ENCODE results near the gene AKAP9.

AKAP9 gene

DNA sequence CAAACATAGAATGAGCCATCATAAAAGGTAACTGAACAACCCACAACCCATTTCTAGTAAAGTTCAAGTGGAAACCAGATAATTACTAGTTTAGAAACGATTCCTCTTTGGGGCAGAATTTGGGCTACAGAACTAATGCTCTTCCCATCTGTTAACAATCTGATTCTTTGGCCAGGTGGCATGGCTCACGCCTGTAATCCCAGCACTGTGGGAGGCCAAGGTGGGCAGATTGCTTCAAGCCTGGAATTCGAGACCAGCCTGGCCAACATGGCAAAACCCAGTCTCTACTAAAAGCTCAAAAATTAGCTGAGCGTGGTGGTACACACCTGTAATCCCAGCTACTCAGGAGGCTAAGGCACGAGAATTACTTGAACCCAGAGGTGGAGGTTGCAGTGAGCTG lies 175.2 kb downstream of the AKAP9 start:
- Histone ChIP-seq H3K27me3 (replicated peaks in 2 of 5; ENCODE audit: control insufficient read depth in 4 of 5, insufficient read depth in 5 of 5, low read length in 4 of 5) (no peaks in the 10 kb centered on the region), H3K27ac (ENCODE audit: insufficient read depth in 1 of 2, low read depth in 1 of 2, low read length in 2 of 2, poor library complexity in 1 of 2, severe bottlenecking in 2 of 2) (no peak overlapping the region), H3K36me3 (ENCODE audit: control insufficient read depth in 4 of 4, insufficient read depth in 4 of 4, low read length in 3 of 4) (peaks cover 14 to 78% (median 29%) of the 10 kb centered on the region in 4 experiments), H3K9me3 (ENCODE audit: control extremely low read depth in 1 of 5, control insufficient read depth in 4 of 5, insufficient read depth in 2 of 5, low read depth in 1 of 5, low read length in 4 of 5) (no peaks in the 10 kb centered on the region), H3K4me1 (ENCODE audit: control extremely low read depth in 1 of 4, control insufficient read depth in 4 of 4, insufficient read depth in 4 of 4, low read length in 3 of 4) (no peaks in the 10 kb centered on the region), H3K4me3 (ENCODE audit: control insufficient read depth in 1 of 7, extremely low read depth in 1 of 7, insufficient read depth in 4 of 7, low read depth in 2 of 7, low read length in 6 of 7) (no peak overlapping the region)
- DNase-seq = no peak
- ChIA-PET POLR2A (no interaction called here), CTCF (no interaction called here)
- WGBS (ENCODE audit: insufficient coverage) = 100% methylated on average over 4 of the region's 5 CpGs

DNA sequence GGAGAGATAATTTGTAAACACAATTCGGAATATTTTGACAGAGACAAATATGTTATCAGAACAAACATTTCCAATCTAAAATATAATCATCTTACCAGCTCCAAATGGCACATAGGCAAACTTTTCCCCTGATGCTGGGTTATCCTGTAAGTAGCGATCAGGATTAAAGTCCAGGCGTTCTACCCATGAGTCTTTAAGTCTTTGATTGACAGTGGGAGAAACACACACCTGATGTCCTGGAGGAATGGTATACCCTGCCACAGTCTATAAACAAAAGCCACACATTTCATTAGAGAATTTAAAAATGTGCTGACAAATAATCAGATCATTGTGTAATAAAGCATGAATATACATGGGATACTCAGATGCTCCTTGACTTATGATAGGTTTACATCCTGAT lies 176.3 kb downstream of the AKAP9 start:
- Histone ChIP-seq H3K4me1 (ENCODE audit: control extremely low read depth in 1 of 4, control insufficient read depth in 4 of 4, insufficient read depth in 4 of 4, low read length in 3 of 4) (no peaks in the 10 kb centered on the region), H3K4me3 (ENCODE audit: control insufficient read depth in 1 of 7, extremely low read depth in 1 of 7, insufficient read depth in 4 of 7, low read depth in 2 of 7, low read length in 6 of 7) (no peak overlapping the region), H3K36me3 (ENCODE audit: control insufficient read depth in 4 of 4, insufficient read depth in 4 of 4, low read length in 3 of 4) (peaks cover 13 to 78% (median 32%) of the 10 kb centered on the region in 4 experiments), H3K27ac (ENCODE audit: insufficient read depth in 1 of 2, low read depth in 1 of 2, low read length in 2 of 2, poor library complexity in 1 of 2, severe bottlenecking in 2 of 2) (no peak overlapping the region), H3K9me3 (ENCODE audit: control extremely low read depth in 1 of 5, control insufficient read depth in 4 of 5, insufficient read depth in 2 of 5, low read depth in 1 of 5, low read length in 4 of 5) (peaks cover 0 to 5% (median 3%) of the 10 kb centered on the region in 5 experiments), H3K27me3 (replicated peaks in 2 of 5; ENCODE audit: control insufficient read depth in 4 of 5, insufficient read depth in 5 of 5, low read length in 4 of 5) (no peaks in the 10 kb centered on the region)
- WGBS (ENCODE audit: insufficient coverage) = 100% methylated on average over 1 of the region's 3 CpGs
- ChIA-PET CTCF (interaction anchor here (0.8 kb wide), 1 partner anchor 330 kb away, joined by 3 read pairs; the partner anchor contains the start of gene GATAD1), POLR2A (no interaction called here)
- DNase-seq = no peak

DNA sequence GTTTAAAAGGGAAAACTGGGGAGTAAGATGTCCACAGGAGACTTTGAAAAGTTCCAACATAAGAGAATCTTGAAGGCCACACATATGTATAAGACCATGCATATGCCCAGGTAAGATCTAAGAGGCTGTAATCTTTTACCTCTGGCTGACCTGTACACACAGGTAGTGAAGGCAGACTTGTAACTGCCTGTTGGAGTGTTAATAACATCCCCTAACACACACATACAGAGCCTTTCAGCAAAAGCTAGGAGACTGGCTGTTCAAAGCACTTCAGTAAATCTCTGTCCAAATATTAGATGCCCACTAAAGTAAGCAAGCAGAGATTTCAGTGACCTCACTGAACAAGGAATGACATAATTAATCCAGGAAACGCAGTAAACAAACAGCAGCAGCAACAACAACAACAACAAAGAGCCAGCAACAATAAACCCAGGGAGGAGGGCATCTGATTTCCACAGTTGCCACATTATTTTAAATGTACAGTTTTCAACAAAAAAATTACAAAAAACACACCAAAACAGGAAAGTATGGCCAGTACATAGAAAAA lies 178.6 kb downstream of the AKAP9 start:
- Histone ChIP-seq H3K27ac (ENCODE audit: insufficient read depth in 1 of 2, low read depth in 1 of 2, low read length in 2 of 2, poor library complexity in 1 of 2, severe bottlenecking in 2 of 2) (no peak overlapping the region), H3K27me3 (replicated peaks in 2 of 5; ENCODE audit: control insufficient read depth in 4 of 5, insufficient read depth in 5 of 5, low read length in 4 of 5) (no peaks in the 10 kb centered on the region), H3K4me1 (ENCODE audit: control extremely low read depth in 1 of 4, control insufficient read depth in 4 of 4, insufficient read depth in 4 of 4, low read length in 3 of 4) (no peaks in the 10 kb centered on the region), H3K9me3 (ENCODE audit: control extremely low read depth in 1 of 5, control insufficient read depth in 4 of 5, insufficient read depth in 2 of 5, low read depth in 1 of 5, low read length in 4 of 5) (peaks cover 0 to 12% (median 5%) of the 10 kb centered on the region in 5 experiments), H3K4me3 (ENCODE audit: control insufficient read depth in 1 of 7, extremely low read depth in 1 of 7, insufficient read depth in 4 of 7, low read depth in 2 of 7, low read length in 6 of 7) (no peak overlapping the region), H3K36me3 (ENCODE audit: control insufficient read depth in 4 of 4, insufficient read depth in 4 of 4, low read length in 3 of 4) (peaks cover 20 to 91% (median 47%) of the 10 kb centered on the region in 4 experiments)
- ChIA-PET CTCF (no interaction called here), POLR2A (interaction anchor here (1.0 kb wide), 1 partner anchor 15 kb away, joined by 3 read pairs; the partner anchor contains the start of gene CYP51A1)
- DNase-seq = no peak
- WGBS (ENCODE audit: insufficient coverage) = no CpG with 5 or more reads among the region's 1 CpG

DNA sequence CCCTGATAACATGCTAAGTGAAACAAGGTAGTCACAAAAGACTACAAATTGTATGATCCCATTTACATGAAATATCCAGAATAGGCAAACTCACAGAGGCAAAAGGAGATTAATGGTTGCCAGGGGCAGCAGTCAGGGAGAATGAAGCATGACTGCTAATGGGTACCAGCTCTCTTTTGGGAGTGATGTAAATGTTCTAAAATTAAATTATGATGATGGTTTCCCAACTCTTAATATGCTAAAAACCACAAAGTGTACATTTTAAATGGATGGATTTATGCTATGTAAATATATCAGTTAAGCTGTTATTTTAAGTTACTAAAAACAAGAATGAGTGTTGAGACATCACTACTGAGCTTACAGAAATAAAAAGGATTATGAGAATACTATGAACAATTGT lies 181.0 kb downstream of the AKAP9 start:
- CTCF ChIA-PET = no interaction called here

DNA sequence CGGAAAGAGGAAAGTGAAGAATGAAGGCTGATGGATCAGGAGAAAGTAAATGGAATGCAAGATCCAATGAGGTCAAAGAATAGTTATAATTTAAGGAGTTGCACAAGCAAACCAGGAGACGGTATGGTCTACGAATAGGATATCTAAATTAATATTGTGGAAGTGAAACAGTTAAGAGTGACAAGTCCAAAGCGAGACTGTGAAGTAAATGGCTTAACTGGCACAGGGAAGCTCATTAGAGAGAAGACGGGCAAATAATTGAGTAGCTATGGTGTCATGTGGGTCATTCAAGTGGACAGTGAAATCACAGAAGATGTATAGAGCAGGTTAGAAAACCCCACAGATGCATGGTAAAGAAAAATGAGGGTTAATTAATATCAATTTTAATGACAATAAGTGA lies 190.4 kb downstream of the AKAP9 start:
- WGBS (ENCODE audit: insufficient coverage) = 98% methylated on average over 5 of the region's 5 CpGs
- H3K27ac ChIP-seq (ENCODE audit: insufficient read depth in 1 of 2, low read depth in 1 of 2, low read length in 2 of 2, poor library complexity in 1 of 2, severe bottlenecking in 2 of 2) = no peak overlapping the region
- CTCF ChIA-PET = interaction anchor here (1.0 kb wide), 1 partner anchor 316 kb away, joined by 3 read pairs; the partner anchor contains the start of gene GATAD1
- H3K4me3 ChIP-seq (ENCODE audit: control insufficient read depth in 1 of 7, extremely low read depth in 1 of 7, insufficient read depth in 4 of 7, low read depth in 2 of 7, low read length in 6 of 7) = peak overlapping the region in 1 of 7 experiments; percentile 93
- POLR2A ChIA-PET = no interaction called here
- no peaks in the 10 kb centered on the region for H3K27me3 ChIP-seq (replicated peaks in 2 of 5; ENCODE audit: control insufficient read depth in 4 of 5, insufficient read depth in 5 of 5, low read length in 4 of 5)
- peaks cover 8 to 52% (median 32%) of the 10 kb centered on the region in 4 experiments for H3K36me3 ChIP-seq (ENCODE audit: control insufficient read depth in 4 of 4, insufficient read depth in 4 of 4, low read length in 3 of 4)
- no peak for DNase-seq
- no peaks in the 10 kb centered on the region for H3K9me3 ChIP-seq (ENCODE audit: control extremely low read depth in 1 of 5, control insufficient read depth in 4 of 5, insufficient read depth in 2 of 5, low read depth in 1 of 5, low read length in 4 of 5)
- peaks cover 3 to 30% (median 12%) of the 10 kb centered on the region in 4 experiments for H3K4me1 ChIP-seq (ENCODE audit: control extremely low read depth in 1 of 4, control insufficient read depth in 4 of 4, insufficient read depth in 4 of 4, low read length in 3 of 4)

More for the DNA sequence above, 181.0 kb downstream of the AKAP9 start:
- POLR2A ChIA-PET = no interaction called here
- peaks cover 0 to 12% (median 5%) of the 10 kb centered on the region in 5 experiments for H3K9me3 ChIP-seq (ENCODE audit: control extremely low read depth in 1 of 5, control insufficient read depth in 4 of 5, insufficient read depth in 2 of 5, low read depth in 1 of 5, low read length in 4 of 5)
- H3K27me3 ChIP-seq (replicated peaks in 2 of 5; ENCODE audit: control insufficient read depth in 4 of 5, insufficient read depth in 5 of 5, low read length in 4 of 5) = no peaks in the 10 kb centered on the region
- H3K36me3 ChIP-seq (ENCODE audit: control insufficient read depth in 4 of 4, insufficient read depth in 4 of 4, low read length in 3 of 4) = peaks cover 19 to 91% (median 49%) of the 10 kb centered on the region in 4 experiments
- H3K4me3 ChIP-seq (ENCODE audit: control insufficient read depth in 1 of 7, extremely low read depth in 1 of 7, insufficient read depth in 4 of 7, low read depth in 2 of 7, low read length in 6 of 7) = no peak overlapping the region
- DNase-seq = no peak
- no peak overlapping the region for H3K27ac ChIP-seq (ENCODE audit: insufficient read depth in 1 of 2, low read depth in 1 of 2, low read length in 2 of 2, poor library complexity in 1 of 2, severe bottlenecking in 2 of 2)
- no peaks in the 10 kb centered on the region for H3K4me1 ChIP-seq (ENCODE audit: control extremely low read depth in 1 of 4, control insufficient read depth in 4 of 4, insufficient read depth in 4 of 4, low read length in 3 of 4)

DNA sequence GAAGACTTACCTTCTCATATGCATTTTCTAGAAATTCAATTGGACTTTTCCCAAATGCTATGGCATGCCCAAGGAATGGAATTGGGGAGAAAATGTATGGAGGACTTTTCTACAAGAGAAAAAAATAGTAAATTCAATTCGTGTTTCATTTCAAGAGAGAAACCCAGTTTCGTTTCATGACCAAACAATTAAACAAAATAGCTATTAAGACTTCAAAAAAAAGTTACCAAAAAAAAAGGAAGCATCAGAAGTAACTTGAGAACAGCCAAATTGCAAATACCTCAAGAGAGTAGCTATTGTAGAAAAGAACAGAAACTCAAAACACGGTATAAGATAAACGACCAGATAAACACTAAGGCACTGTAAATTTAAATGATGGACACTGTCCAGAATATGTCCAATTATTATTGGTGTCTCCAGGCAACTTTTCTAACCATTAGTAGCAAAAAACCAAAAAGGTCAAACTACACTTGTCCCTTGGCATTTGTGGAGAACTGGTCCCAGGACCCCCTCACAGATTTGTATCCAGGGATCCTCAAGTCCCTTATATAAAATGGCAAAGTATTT lies 191.2 kb downstream of the AKAP9 start:
- POLR2A ChIA-PET = no interaction called here
- Histone ChIP-seq H3K4me3 (ENCODE audit: control insufficient read depth in 1 of 7, extremely low read depth in 1 of 7, insufficient read depth in 4 of 7, low read depth in 2 of 7, low read length in 6 of 7) (peak overlapping the region in 1 of 7 experiments; percentile 93), H3K4me1 (ENCODE audit: control extremely low read depth in 1 of 4, control insufficient read depth in 4 of 4, insufficient read depth in 4 of 4, low read length in 3 of 4) (peaks cover 3 to 30% (median 12%) of the 10 kb centered on the region in 4 experiments), H3K36me3 (ENCODE audit: control insufficient read depth in 4 of 4, insufficient read depth in 4 of 4, low read length in 3 of 4) (peaks cover 4 to 45% (median 28%) of the 10 kb centered on the region in 4 experiments), H3K9me3 (ENCODE audit: control extremely low read depth in 1 of 5, control insufficient read depth in 4 of 5, insufficient read depth in 2 of 5, low read depth in 1 of 5, low read length in 4 of 5) (no peaks in the 10 kb centered on the region), H3K27me3 (replicated peaks in 2 of 5; ENCODE audit: control insufficient read depth in 4 of 5, insufficient read depth in 5 of 5, low read length in 4 of 5) (no peaks in the 10 kb centered on the region), H3K27ac (ENCODE audit: insufficient read depth in 1 of 2, low read depth in 1 of 2, low read length in 2 of 2, poor library complexity in 1 of 2, severe bottlenecking in 2 of 2) (no peak overlapping the region)
- DNase-seq = peak in 2 of 3 donors; percentile 9 to 13
- no CpG with 5 or more reads among the region's 4 CpGs for WGBS (ENCODE audit: insufficient coverage)
- CTCF ChIA-PET = interaction anchor here (1.0 kb wide), 1 partner anchor 10 kb away, joined by 3 read pairs; no protein-coding TSS in a partner anchor

DNA sequence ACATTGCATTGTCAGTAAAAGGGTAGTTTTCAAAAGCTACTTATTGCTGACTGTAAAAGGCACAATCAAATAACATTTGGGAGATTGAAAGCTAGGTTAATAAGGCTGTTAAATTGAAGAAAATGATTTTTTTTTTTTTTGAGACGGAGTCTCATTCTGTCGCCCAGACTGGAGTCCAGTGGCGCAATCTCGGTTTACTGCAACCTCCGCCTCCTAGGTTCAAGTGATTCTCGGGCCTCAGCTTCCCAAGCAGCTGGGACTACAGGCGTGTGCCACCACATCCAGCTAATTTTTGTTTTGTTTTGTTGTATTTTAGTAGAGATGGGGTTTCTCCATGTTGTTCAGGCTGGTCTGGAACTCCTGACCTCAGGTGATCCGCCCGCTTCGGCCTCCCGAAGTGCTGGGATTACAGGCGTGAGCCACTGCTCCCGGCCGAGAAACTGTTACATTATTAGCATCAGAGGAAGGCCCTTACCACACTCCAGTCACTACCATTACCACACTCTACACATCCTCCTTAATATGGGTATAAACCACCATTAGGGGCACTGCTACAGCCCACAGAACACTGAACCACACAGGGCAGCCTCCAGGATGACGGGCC lies 192.6 kb downstream of the AKAP9 start:
- CTCF ChIA-PET = interaction anchor here (0.6 to 1.3 kb wide), 6 partner anchors 8 to 112 kb away, joined by 3 to 10 read pairs (median 3); partner anchors contain the start of genes ANKIB1, KRIT1 and LRRD1
- 20% methylated on average over 7 of the region's 15 CpGs for WGBS (ENCODE audit: insufficient coverage)
- Histone ChIP-seq H3K36me3 (ENCODE audit: control insufficient read depth in 4 of 4, insufficient read depth in 4 of 4, low read length in 3 of 4) (peaks cover 0 to 31% (median 17%) of the 10 kb centered on the region in 4 experiments), H3K27me3 (replicated peaks in 2 of 5; ENCODE audit: control insufficient read depth in 4 of 5, insufficient read depth in 5 of 5, low read length in 4 of 5) (no peaks in the 10 kb centered on the region), H3K4me1 (ENCODE audit: control extremely low read depth in 1 of 4, control insufficient read depth in 4 of 4, insufficient read depth in 4 of 4, low read length in 3 of 4) (peaks cover 3 to 30% (median 16%) of the 10 kb centered on the region in 4 experiments), H3K9me3 (ENCODE audit: control extremely low read depth in 1 of 5, control insufficient read depth in 4 of 5, insufficient read depth in 2 of 5, low read depth in 1 of 5, low read length in 4 of 5) (no peaks in the 10 kb centered on the region), H3K27ac (ENCODE audit: insufficient read depth in 1 of 2, low read depth in 1 of 2, low read length in 2 of 2, poor library complexity in 1 of 2, severe bottlenecking in 2 of 2) (peak overlapping the region in 1 of 2 experiments; percentile 98), H3K4me3 (ENCODE audit: control insufficient read depth in 1 of 7, extremely low read depth in 1 of 7, insufficient read depth in 4 of 7, low read depth in 2 of 7, low read length in 6 of 7) (peak overlapping the region; percentile 60 to 94 (median 80))
- POLR2A ChIA-PET = interaction anchor here (0.6 to 1.2 kb wide), 2 partner anchors 14 to 40 kb away, joined by 3 read pairs; no protein-coding TSS in a partner anchor
- no peak for DNase-seq
